SK-N-SH (cell line): ENCODE data around the gene FAM78A. TPM values are rescaled to one million over a fixed set of nuclear protein-coding genes. Genes with fewer than 3 reads are reported as not detected.

ENCODE experiments used
- CTCF ChIA-PET: fragments of 300-600, 350-600 bp; formaldehyde crosslinking; extraction: SDS; loops from one replicate; lab custom pipeline; 2021; lab: Yijun Ruan, JAX
- POLR2A ChIA-PET: fragments of 350-600 bp; sonication (Branson Sonifier 250); formaldehyde crosslinking; extraction: SDS; loops from one replicate; lab custom pipeline; 2020; ENCODE audit warnings: antibody characterized with exemption, inconsistent platforms; lab: Yijun Ruan, JAX
- DNase-seq: peaks from one replicate; pipeline ENCODE4 v3.0.0; 2012
- H2AFZ ChIP-seq: fragments of 200-600 bp; sonication (generic); 2 replicates; pipeline ENCODE4 v1.8.1; 2016; ENCODE audit warnings: antibody characterized with exemption, mild to moderate bottlenecking, low read depth
- H3F3A ChIP-seq: fragments of 200-600 bp; sonication (generic); replicated peaks from 2 replicates; pipeline ENCODE3; 2016; ENCODE audit warnings: antibody characterized with exemption, mild to moderate bottlenecking; ENCODE audit not compliant: insufficient read depth
- H3K27ac ChIP-seq, 2 experiments: fragments of 200-500 bp in 1 of 2; fragments of 200-600 bp in 1 of 2; sonication (Bioruptor generic) in 1 of 2; sonication (generic), shearing (Covaris generic) in 1 of 2; 2 replicates each; pipeline versions ENCODE4 v1.5.1 to v1.6.1; 2014 to 2016; ENCODE audit warnings: low read depth in 2 of 2, inconsistent platforms in 1 of 2, low read length in 1 of 2, mild to moderate bottlenecking in 1 of 2, mixed read lengths in 1 of 2
- H3K27me3 ChIP-seq: fragments of 200-600 bp; sonication (generic), shearing (Covaris generic); 2 replicates; pipeline ENCODE4 v1.6.1; 2016; ENCODE audit warnings: mixed run types; ENCODE audit not compliant: insufficient read depth
- H3K36me3 ChIP-seq, 2 experiments: fragments of 200-500 bp in 1 of 2; fragments of 200-600 bp in 1 of 2; sonication (Bioruptor generic) in 1 of 2; sonication (generic) in 1 of 2; replicated peaks in 1 of 2; 2 replicates each; pipeline versions ENCODE3 to v1.5.1; 2014 to 2016; ENCODE audit warnings: low read length in 1 of 2, mild to moderate bottlenecking in 1 of 2; ENCODE audit not compliant: insufficient read depth in 2 of 2, control insufficient read depth in 1 of 2
- H3K4me1 ChIP-seq, 2 experiments: fragments of 200-500 bp in 1 of 2; fragments of 200-600 bp in 1 of 2; sonication (Bioruptor generic) in 1 of 2; sonication (generic), shearing (Covaris generic) in 1 of 2; 2 replicates each; pipeline versions ENCODE4 v1.5.1 to v1.6.1; 2014 to 2016; ENCODE audit warnings: low read depth in 1 of 2, low read length in 1 of 2, mixed run types in 1 of 2; ENCODE audit not compliant: insufficient read depth in 2 of 2, control insufficient read depth in 1 of 2
- H3K4me2 ChIP-seq: fragments of 200-600 bp; sonication (generic), shearing (Covaris generic); 2 replicates; pipeline ENCODE4 v1.6.1; 2017; ENCODE audit warnings: mixed run types
- H3K4me3 ChIP-seq, 2 experiments: fragments of 200-500 bp in 1 of 2; fragments of 200-600 bp in 1 of 2; sonication (Bioruptor generic) in 1 of 2; sonication (generic), shearing (Covaris generic) in 1 of 2; 2 replicates each; pipeline versions ENCODE4 v1.5.1 to v1.8.1; 2014 to 2016; ENCODE audit warnings: low read depth in 2 of 2, inconsistent platforms in 1 of 2, low read length in 1 of 2, mild to moderate bottlenecking in 1 of 2, mixed read lengths in 1 of 2, moderate library complexity in 1 of 2
- H3K79me2 ChIP-seq: fragments of 200-600 bp; sonication (generic); 2 replicates; pipeline ENCODE4 v1.8.1; 2017; ENCODE audit warnings: mild to moderate bottlenecking; ENCODE audit not compliant: insufficient read depth
- H3K9ac ChIP-seq: fragments of 200-600 bp; sonication (generic); 2 replicates; pipeline ENCODE4 v1.6.1; 2017; ENCODE audit warnings: mixed run types
- H3K9me2 ChIP-seq: fragments of 200-600 bp; sonication (generic); 2 replicates; pipeline ENCODE4 v1.6.1; 2017; ENCODE audit warnings: mixed run types
- H3K9me3 ChIP-seq: fragments of 200-600 bp; sonication (generic); 2 replicates; pipeline ENCODE4 v1.6.1; 2017; ENCODE audit warnings: mixed run types, mild to moderate bottlenecking, moderate library complexity
- H4K20me1 ChIP-seq: fragments of 200-600 bp; sonication (generic); 2 replicates; pipeline ENCODE4 v1.6.1; 2017; ENCODE audit warnings: mild to moderate bottlenecking, mixed run types; ENCODE audit not compliant: insufficient read depth
- FOSL2 ChIP-seq: IDR thresholded peaks from 2 replicates; pipeline ENCODE4 v1.4.0; 2012; ENCODE audit warnings: low read depth, mild to moderate bottlenecking, moderate library complexity, borderline replicate concordance
- FOXJ3 ChIP-seq: sonication (generic); formaldehyde crosslinking; IDR thresholded peaks from 2 replicates; pipeline ENCODE4 v1.5.1; 2020; ENCODE audit warnings: mild to moderate bottlenecking, missing genetic modification reagents
- FOXM1 ChIP-seq: IDR thresholded peaks from 2 replicates; pipeline ENCODE4 v1.4.0; 2012; ENCODE audit warnings: low read depth, mild to moderate bottlenecking
- JUND ChIP-seq: IDR thresholded peaks from 2 replicates; pipeline ENCODE4 v1.4.0; 2012
- MXI1 ChIP-seq: IDR thresholded peaks from 2 replicates; pipeline ENCODE4 v1.6.1; 2012; ENCODE audit warnings: mild to moderate bottlenecking, low read depth, low read length, improper control_type of control experiment
- REST ChIP-seq: IDR thresholded peaks from 2 replicates; pipeline ENCODE4 v1.6.1; 2012; ENCODE audit warnings: mild to moderate bottlenecking, low read depth, low read length, moderate library complexity
- RXRA ChIP-seq: IDR thresholded peaks from 2 replicates; pipeline ENCODE4 v1.4.0; 2012; ENCODE audit warnings: low read depth, mild to moderate bottlenecking, borderline replicate concordance
- SMC3 ChIP-seq: IDR thresholded peaks from 2 replicates; pipeline ENCODE4 v1.6.1; 2012; ENCODE audit warnings: low read depth, low read length, improper control_type of control experiment
- TEAD4 ChIP-seq: IDR thresholded peaks from 2 replicates; pipeline ENCODE4 v1.4.0; 2012; ENCODE audit warnings: mild to moderate bottlenecking, borderline replicate concordance; ENCODE audit not compliant: insufficient read depth
- WGBS: methylation state at CpG from one replicate; pipeline ENCODE4 v1.1.6; 2017; ENCODE audit warnings: low lambda C conversion rate; 5-methylcytosine and 5-hydroxymethylcytosine counted together
- polyA plus RNA-seq, 3 experiments: library from polyadenylated mRNA; depleted of rRNA; stranded (reverse); fragments of >200 nt; gene quantifications; 2 replicates each; pipeline ENCODE4 v1.2.3, GENCODE V29; 2012
- TF ChIP-seq, protein P1 (sequence below): IDR thresholded peaks from 2 replicates; pipeline ENCODE4 v1.4.0; 2012; ENCODE audit warnings: low read depth, borderline replicate concordance
- TF ChIP-seq, protein P2 (sequence below): fragments of 200-600 bp; sonication (generic); IDR thresholded peaks from 2 replicates; pipeline ENCODE4 v1.6.1; 2017; ENCODE audit warnings: antibody characterized with exemption, mild to moderate bottlenecking, moderate library complexity
- TF ChIP-seq, protein P3 (sequence below): IDR thresholded peaks from 2 replicates; pipeline ENCODE4 v1.4.0; 2012; ENCODE audit warnings: low read depth

Gene FAM78A
- polyA plus RNA-seq, 1 of the 3 experiments (the other 2 are of a cell fraction): 1.0 TPM

DNA sequence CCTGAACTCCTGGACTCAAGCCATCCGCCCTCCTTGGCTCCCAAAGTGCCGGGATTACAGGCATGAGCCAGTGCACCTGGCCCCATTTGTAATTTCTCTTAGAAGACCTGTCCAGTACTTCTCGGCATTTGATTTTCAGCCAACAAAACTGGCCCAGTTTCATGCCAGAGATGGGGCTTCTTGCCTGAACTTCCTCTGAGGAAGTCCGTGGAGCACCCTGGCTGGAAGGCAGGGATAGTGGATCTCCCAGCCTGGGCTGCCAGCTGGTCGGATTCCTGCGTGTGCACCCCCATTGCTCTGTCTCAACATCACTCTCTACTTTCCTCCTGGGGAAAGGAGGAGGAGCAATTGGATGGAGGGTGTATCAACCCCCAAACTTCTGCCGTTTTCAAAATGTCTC lies 39.0 kb downstream of the FAM78A start:
- no peak overlapping the region for H3K4me2 ChIP-seq
- no peak for DNase-seq
- H3K27ac ChIP-seq: no peak overlapping the region
- ChIA-PET CTCF (interaction anchor here (0.7 to 2.9 kb wide), 3 partner anchors 23 to 99 kb away, joined by 3 to 18 read pairs (median 4); no protein-coding TSS in a partner anchor), POLR2A (no interaction called here)
- no peaks in the 10 kb centered on the region for H3F3A ChIP-seq
- H3K4me3 ChIP-seq: no peak overlapping the region
- peaks cover 3 to 24% of the 10 kb centered on the region in 2 experiments for H3K36me3 ChIP-seq
- no peaks in the 10 kb centered on the region for H4K20me1 ChIP-seq
- 94% methylated on average over 7 of the region's 7 CpGs for WGBS
- TF ChIP-seq, protein P1, sequence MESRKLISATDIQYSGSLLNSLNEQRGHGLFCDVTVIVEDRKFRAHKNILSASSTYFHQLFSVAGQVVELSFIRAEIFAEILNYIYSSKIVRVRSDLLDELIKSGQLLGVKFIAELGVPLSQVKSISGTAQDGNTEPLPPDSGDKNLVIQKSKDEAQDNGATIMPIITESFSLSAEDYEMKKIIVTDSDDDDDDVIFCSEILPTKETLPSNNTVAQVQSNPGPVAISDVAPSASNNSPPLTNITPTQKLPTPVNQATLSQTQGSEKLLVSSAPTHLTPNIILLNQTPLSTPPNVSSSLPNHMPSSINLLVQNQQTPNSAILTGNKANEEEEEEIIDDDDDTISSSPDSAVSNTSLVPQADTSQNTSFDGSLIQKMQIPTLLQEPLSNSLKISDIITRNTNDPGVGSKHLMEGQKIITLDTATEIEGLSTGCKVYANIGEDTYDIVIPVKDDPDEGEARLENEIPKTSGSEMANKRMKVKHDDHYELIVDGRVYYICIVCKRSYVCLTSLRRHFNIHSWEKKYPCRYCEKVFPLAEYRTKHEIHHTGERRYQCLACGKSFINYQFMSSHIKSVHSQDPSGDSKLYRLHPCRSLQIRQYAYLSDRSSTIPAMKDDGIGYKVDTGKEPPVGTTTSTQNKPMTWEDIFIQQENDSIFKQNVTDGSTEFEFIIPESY: no peak
- TF ChIP-seq RXRA (no peak), MXI1 (no peak), FOSL2 (no peak), REST (no peak), FOXJ3 (CRISPR knock-in tag) (no peak), JUND (no peak), TEAD4 (no peak), SMC3 (no peak), FOXM1 (no peak)
- TF ChIP-seq, protein P2, sequence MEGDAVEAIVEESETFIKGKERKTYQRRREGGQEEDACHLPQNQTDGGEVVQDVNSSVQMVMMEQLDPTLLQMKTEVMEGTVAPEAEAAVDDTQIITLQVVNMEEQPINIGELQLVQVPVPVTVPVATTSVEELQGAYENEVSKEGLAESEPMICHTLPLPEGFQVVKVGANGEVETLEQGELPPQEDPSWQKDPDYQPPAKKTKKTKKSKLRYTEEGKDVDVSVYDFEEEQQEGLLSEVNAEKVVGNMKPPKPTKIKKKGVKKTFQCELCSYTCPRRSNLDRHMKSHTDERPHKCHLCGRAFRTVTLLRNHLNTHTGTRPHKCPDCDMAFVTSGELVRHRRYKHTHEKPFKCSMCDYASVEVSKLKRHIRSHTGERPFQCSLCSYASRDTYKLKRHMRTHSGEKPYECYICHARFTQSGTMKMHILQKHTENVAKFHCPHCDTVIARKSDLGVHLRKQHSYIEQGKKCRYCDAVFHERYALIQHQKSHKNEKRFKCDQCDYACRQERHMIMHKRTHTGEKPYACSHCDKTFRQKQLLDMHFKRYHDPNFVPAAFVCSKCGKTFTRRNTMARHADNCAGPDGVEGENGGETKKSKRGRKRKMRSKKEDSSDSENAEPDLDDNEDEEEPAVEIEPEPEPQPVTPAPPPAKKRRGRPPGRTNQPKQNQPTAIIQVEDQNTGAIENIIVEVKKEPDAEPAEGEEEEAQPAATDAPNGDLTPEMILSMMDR: no peak
- TF ChIP-seq, protein P3, sequence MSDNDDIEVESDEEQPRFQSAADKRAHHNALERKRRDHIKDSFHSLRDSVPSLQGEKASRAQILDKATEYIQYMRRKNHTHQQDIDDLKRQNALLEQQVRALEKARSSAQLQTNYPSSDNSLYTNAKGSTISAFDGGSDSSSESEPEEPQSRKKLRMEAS: no peak
- TF ChIP-seq, all 33 proteins: peak for 0
- no peaks in the 10 kb centered on the region for H3K79me2 ChIP-seq
- no peaks in the 10 kb centered on the region for H3K9me2 ChIP-seq
- H3K27me3 ChIP-seq: no peaks in the 10 kb centered on the region
- peaks cover 0 to 45% of the 10 kb centered on the region in 2 experiments; a peak in 1 of 4 replicates for H3K4me1 ChIP-seq
- no peaks in the 10 kb centered on the region for H3K9me3 ChIP-seq
- no peak overlapping the region for H2AFZ ChIP-seq
- no peak overlapping the region for H3K9ac ChIP-seq
